DOHH2 (cell line): ENCODE measurements around the gene KIAA1549.

ENCODE experiments used
- H3F3A ChIP-seq: fragments of 200-600 bp; sonication (generic), shearing (Covaris generic); 2 replicates; pipeline ENCODE4 v1.6.0; 2016; ENCODE audit warnings: antibody characterized with exemption, mild to moderate bottlenecking; ENCODE audit not compliant: control insufficient read depth, insufficient read depth
- H3K27ac ChIP-seq: fragments of 200-600 bp; sonication (generic); 2 replicates; pipeline ENCODE4 v1.5.1; 2014; ENCODE audit warnings: low read depth, mild to moderate bottlenecking, low read length, moderate library complexity
- H3K27me3 ChIP-seq: fragments of 200-600 bp; sonication (generic); 2 replicates; pipeline ENCODE4 v1.6.1; 2014; ENCODE audit warnings: mild to moderate bottlenecking, low read length, mixed read lengths; ENCODE audit not compliant: control insufficient read depth
- H3K36me3 ChIP-seq: fragments of 200-600 bp; sonication (generic); 2 replicates; pipeline ENCODE4 v1.6.1; 2014; ENCODE audit warnings: mild to moderate bottlenecking, low read length, moderate library complexity, mixed read lengths; ENCODE audit not compliant: control insufficient read depth
- H3K4me1 ChIP-seq: fragments of 200-600 bp; sonication (generic); 2 replicates; pipeline ENCODE4 v1.6.1; 2014; ENCODE audit warnings: mild to moderate bottlenecking, low read length, mixed read lengths; ENCODE audit not compliant: control insufficient read depth
- H3K4me2 ChIP-seq: fragments of 200-600 bp; sonication (generic); 2 replicates; pipeline ENCODE4 v1.6.0; 2014; ENCODE audit warnings: mild to moderate bottlenecking, low read length, moderate library complexity
- H3K4me3 ChIP-seq: fragments of 200-600 bp; sonication (generic); 2 replicates; pipeline ENCODE4 v1.5.1; 2014; ENCODE audit warnings: mild to moderate bottlenecking, low read length, mixed read lengths
- H3K79me2 ChIP-seq: fragments of 200-600 bp; sonication (generic); 2 replicates; pipeline ENCODE4 v1.6.1; 2014; ENCODE audit warnings: mild to moderate bottlenecking, low read length, mixed read lengths; ENCODE audit not compliant: control insufficient read depth
- H3K9me2 ChIP-seq: fragments of 200-600 bp; sonication (generic); replicated peaks from 2 replicates; pipeline ENCODE4 v1.6.1; 2014; ENCODE audit warnings: mild to moderate bottlenecking, low read length, mixed read lengths; ENCODE audit not compliant: control insufficient read depth
- H3K9me3 ChIP-seq: fragments of 200-600 bp; sonication (generic); 2 replicates; pipeline ENCODE4 v1.6.1; 2014; ENCODE audit warnings: antibody characterized with exemption, low read length, mixed read lengths; ENCODE audit not compliant: control insufficient read depth, insufficient read depth
- H4K20me1 ChIP-seq: fragments of 200-600 bp; sonication (generic); 2 replicates; pipeline ENCODE4 v1.6.0; 2014; ENCODE audit warnings: low read depth, mild to moderate bottlenecking, antibody characterized with exemption, low read length, moderate library complexity; ENCODE audit not compliant: control insufficient read depth, insufficient read depth
- CTCF ChIP-seq: fragments of 200-600 bp; sonication (generic); IDR thresholded peaks from one replicate; pipeline ENCODE4 v1.5.1; 2014; ENCODE audit warnings: antibody characterized with exemption, mild to moderate bottlenecking, low read depth, low read length; ENCODE audit not compliant: poor library complexity, severe bottlenecking
- EZH2phosphoT487 ChIP-seq: fragments of 200-600 bp; sonication (generic); IDR thresholded peaks from 2 replicates; pipeline ENCODE4 v1.6.1; 2017; ENCODE audit warnings: borderline replicate concordance, mild to moderate bottlenecking, antibody characterized with exemption, low read length, moderate library complexity, mixed read lengths

KIAA1549 gene

GRCh38 chr7:138892006-138892630, 89.1 kb downstream of the KIAA1549 start:
- Histone ChIP-seq H3K27ac (no peak overlapping the region), H3K79me2 (no peaks in the 10 kb centered on the region), H3K4me1 (no peaks in the 10 kb centered on the region), H3K27me3 (0 out of 2 replicates have a peak, but pooled peaks cover 3% of the 10 kb centered on the region), H3K4me3 (no peak overlapping the region), H3K4me2 (no peak overlapping the region), H3F3A (no peaks in the 10 kb centered on the region), H3K36me3 (no peaks in the 10 kb centered on the region), H3K9me3 (no peaks in the 10 kb centered on the region), H4K20me1 (no peaks in the 10 kb centered on the region), H3K9me2 (no peaks in the 10 kb centered on the region)
- TF ChIP-seq CTCF (no peak), EZH2phosphoT487 (no peak)

- Histone ChIP-seq H3K4me3 (no peak overlapping the region), H3K79me2 (no peaks in the 10 kb centered on the region), H4K20me1 (no peaks in the 10 kb centered on the region), H3K27me3 (0 out of 2 replicates have a peak, but pooled peaks cover 3% of the 10 kb centered on the region), H3K4me2 (no peak overlapping the region), H3K9me3 (no peaks in the 10 kb centered on the region), H3K9me2 (no peaks in the 10 kb centered on the region), H3F3A (no peaks in the 10 kb centered on the region), H3K36me3 (no peaks in the 10 kb centered on the region), H3K27ac (no peak overlapping the region), H3K4me1 (no peaks in the 10 kb centered on the region)
- no peak for TF ChIP-seq EZH2phosphoT487
- TF ChIP-seq CTCF: no peak
Measured at GRCh38 chr7:138891446-138891810, 89.8 kb downstream of the KIAA1549 start.

- Histone ChIP-seq H3K9me3 (no peaks in the 10 kb centered on the region), H3K4me2 (no peak overlapping the region), H3F3A (no peaks in the 10 kb centered on the region), H3K27me3 (0 out of 2 replicates have a peak, but pooled peaks cover 3% of the 10 kb centered on the region), H3K4me3 (no peak overlapping the region), H3K36me3 (no peaks in the 10 kb centered on the region), H3K79me2 (no peaks in the 10 kb centered on the region), H3K9me2 (no peaks in the 10 kb centered on the region), H4K20me1 (no peaks in the 10 kb centered on the region), H3K4me1 (no peaks in the 10 kb centered on the region), H3K27ac (no peak overlapping the region)
- TF ChIP-seq EZH2phosphoT487: no peak
- TF ChIP-seq CTCF: no peak
Measured at GRCh38 chr7:138890499-138891445, 90.4 kb downstream of the KIAA1549 start.
